ENCODE results near the gene UPK1B.

The UPK1B gene

GRCh38 chr3:119177321-119177720, 3.9 kb downstream of the UPK1B start:
- DNase-seq: no peak

- DNase-seq: no peak
Observed at GRCh38 chr3:119181765-119182164, 8.4 kb downstream of the UPK1B start.

GRCh38 chr3:119184111-119184510, 10.7 kb downstream of the UPK1B start:
- DNase-seq: no peak

- DNase-seq: no peak
Observed at GRCh38 chr3:119184796-119185570, 11.6 kb downstream of the UPK1B start.

- DNase-seq: no peak
Observed at GRCh38 chr3:119187266-119187665, 13.9 kb downstream of the UPK1B start.

GRCh38 chr3:119191800-119192199, 18.4 kb downstream of the UPK1B start:
- no peak for DNase-seq

- DNase-seq: no peak
Observed at GRCh38 chr3:119194237-119195150, 21.1 kb downstream of the UPK1B start.

GRCh38 chr3:119195151-119195476, 21.7 kb downstream of the UPK1B start:
- DNase-seq: no peak

- DNase-seq: no peak
Observed at GRCh38 chr3:119195911-119196310, 22.5 kb downstream of the UPK1B start.

GRCh38 chr3:119205209-119205608, 31.8 kb downstream of the UPK1B start:
- DNase-seq: no peak

- DNase-seq: no peak
Observed at GRCh38 chr3:119205685-119206084, 32.3 kb downstream of the UPK1B start.

GRCh38 chr3:119206611-119207511, 33.5 kb downstream of the UPK1B start:
- DNase-seq: no peak

- no peak for DNase-seq
Observed at GRCh38 chr3:119207512-119207875, 34.1 kb downstream of the UPK1B start.

- DNase-seq: no peak
Observed at GRCh38 chr3:119211193-119211592, 37.8 kb downstream of the UPK1B start.

GRCh38 chr3:119211803-119212202, 38.4 kb downstream of the UPK1B start:
- DNase-seq: no peak

GRCh38 chr3:119219069-119219468, 45.7 kb downstream of the UPK1B start:
- DNase-seq: no peak

- no peak for DNase-seq
Observed at GRCh38 chr3:119220198-119220597, 46.8 kb downstream of the UPK1B start.

- no peak for DNase-seq
Observed at GRCh38 chr3:119220970-119221667, 47.7 kb downstream of the UPK1B start.

- no peak for DNase-seq
Observed at GRCh38 chr3:119221779-119222320, 48.5 kb downstream of the UPK1B start.

- no peak for DNase-seq
Observed at GRCh38 chr3:119222391-119222790, 49.0 kb downstream of the UPK1B start.

- DNase-seq: no peak
Observed at GRCh38 chr3:119223511-119223910, 50.1 kb downstream of the UPK1B start.

- no peak for DNase-seq
Observed at GRCh38 chr3:119225121-119225520, 51.7 kb downstream of the UPK1B start.
